Adrenal gland (tissue), 12 donors: ENCODE results near the gene PATJ. TPM values are rescaled to one million over a fixed set of nuclear protein-coding genes. Genes with fewer than 3 reads are reported as not detected.

Source experiments
- DNase-seq, 7 donors: peaks; one replicate each; pipeline ENCODE4 v3.0.0-alpha.2; 2019 to 2020
- H3K27ac ChIP-seq, 5 donors: fragments of 200-600 bp; sonication (generic) in 4 of 5; 1 replicate in 3 of 5; 2 replicates in 2 of 5; pipeline versions ENCODE4 v1.5.1 to v1.8.0; 2016 to 2020; ENCODE audit warnings: mild to moderate bottlenecking in 1 of 5
- H3K27me3 ChIP-seq: fragments of 200-600 bp; 2 replicates; pipeline ENCODE4 v1.8.0; 2021
- H3K36me3 ChIP-seq, 2 donors: fragments of 200-600 bp; replicated peaks in 1 of 2; 1 replicate in 1 of 2; 2 replicates in 1 of 2; pipeline versions ENCODE4 v1.5.1 to v1.8.0; 2018 to 2022
- H3K4me1 ChIP-seq, 2 donors: fragments of 200-600 bp; replicated peaks in 1 of 2; 1 replicate in 1 of 2; 2 replicates in 1 of 2; pipeline versions ENCODE4 v1.5.1 to v1.8.0; 2018 to 2021
- H3K4me3 ChIP-seq, 4 donors: fragments of 200-600 bp; sonication (generic) in 3 of 4; one replicate each; pipeline ENCODE4 v1.5.1; 2016 to 2018
- H3K9me3 ChIP-seq, 3 donors: fragments of 200-600 bp; sonication (generic) in 1 of 3; replicated peaks in 1 of 3; 1 replicate in 2 of 3; 2 replicates in 1 of 3; pipeline versions ENCODE4 v1.5.1 to v1.8.0; 2016 to 2021
- POLR2A ChIP-seq, 2 donors: fragments of 450-650 bp; IDR thresholded peaks; one replicate each; pipeline ENCODE4 v1.6.1; 2017; ENCODE audit warnings: antibody characterized with exemption in 2 of 2, mild to moderate bottlenecking in 2 of 2, moderate library complexity in 1 of 2
- WGBS, 4 donors: extraction: QIAGEN DNeasy Blood & Tissue Kit in 2 of 4; methylation state at CpG; one replicate each; pipeline versions ENCODE4 v1.1.5 to v1.1.7; 2013 to 2017; 5-methylcytosine and 5-hydroxymethylcytosine counted together
- intact Hi-C, 2 donors: fragments of 100-400 bp; cut with DNase I; formaldehyde crosslinking; loops; one replicate each; pipeline versions ENCODE4 v1.14.1 to v1.15.0; 2022 to 2023
- polyA plus RNA-seq, 3 donors: library from polyadenylated mRNA; stranded (reverse); fragments of 200-250 nt in 2 of 3; fragments of 350-450 nt in 1 of 3; fragmentation: Illumina TruSeq in 1 of 3; extraction: RNeasy Lipid Tissue Mini Kit (QIAGEN cat#74804) in 1 of 3; gene quantifications; one replicate each; pipeline ENCODE4 v1.2.3, GENCODE V29; 2013 to 2014
- total RNA-seq, 9 donors: library from RNA; depleted of rRNA in 4 of 9; stranded (reverse); fragments of >200 nt in 4 of 9; fragments of 120-200 nt in 1 of 9; fragmentation: NEBNext Ultra II Directional in 1 of 9; extraction: Animal tissue kit (Norgen Biotek cat#: 25700) in 1 of 9; gene quantifications; one replicate each; pipeline versions ENCODE4 v1.1.0 to v1.2.4, GENCODE V29; 2013 to 2023
- TF ChIP-seq, protein P1 (sequence below), 6 experiments: fragments of 450-650 bp in 4 of 6; fragments of 200-600 bp in 2 of 6; sonication (generic) in 1 of 6; IDR thresholded peaks; 1 replicate in 5 of 6; 2 replicates in 1 of 6; pipeline versions ENCODE4 v1.5.1 to v1.8.0; 2016 to 2021; ENCODE audit warnings: antibody characterized with exemption in 6 of 6, mild to moderate bottlenecking in 2 of 6, moderate library complexity in 1 of 6
- donor health status: healthy with polysubstance abuse.
- donor health status: Bipolar disorder and iron deficiency.
- donor health status: DM: yes; HTN: yes; CAD: no.
- donor health status: DM: no; HTN: no; CAD: no.
- donor health status: DM: no; HTN: no; CAD: no.
- donor health status: DM: yes; HTN: yes; CAD: no.

PATJ gene
- total and polyA plus RNA-seq, 12 donors = 6.8 to 36.6 (median 23.4) TPM

DNA sequence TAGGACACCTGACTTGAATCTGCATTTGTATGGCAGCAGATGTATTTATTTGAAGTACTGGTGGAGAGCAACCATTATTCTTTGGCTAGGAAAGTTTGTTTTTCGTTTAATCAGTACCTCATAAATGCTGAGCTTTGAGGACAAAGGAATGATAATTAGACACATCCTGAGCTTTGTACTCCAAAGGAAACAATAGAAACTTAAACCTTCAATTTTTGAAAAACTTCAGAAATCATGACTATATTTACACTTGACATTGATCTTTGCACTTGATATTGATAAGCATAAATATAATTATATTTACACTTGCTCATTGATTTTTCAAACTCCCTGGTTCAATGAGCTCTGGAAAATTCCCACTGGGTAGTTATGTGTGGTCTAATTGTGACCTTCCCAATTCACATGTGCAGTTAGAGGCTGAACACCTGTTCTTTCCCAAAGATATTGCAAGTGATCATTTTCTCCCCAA lies 10.7 kb downstream of the PATJ start:
- intact Hi-C loops = no loop called here
- 73 to 86% (median 81%) methylated on average over 1 of the region's 1 CpG for WGBS, 4 donors
- Histone ChIP-seq H3K27ac (no peak overlapping the region), H3K27me3 (no peaks in the 10 kb centered on the region), H3K36me3 (no peaks in the 10 kb centered on the region), H3K9me3 (no peaks in the 10 kb centered on the region), H3K4me3 (no peak overlapping the region), H3K4me1 (no peaks in the 10 kb centered on the region)
- no peak for DNase-seq
- TF ChIP-seq POLR2A (IDR thresholded peaks at IDR 0.05) = no peak
- TF ChIP-seq, protein P1, sequence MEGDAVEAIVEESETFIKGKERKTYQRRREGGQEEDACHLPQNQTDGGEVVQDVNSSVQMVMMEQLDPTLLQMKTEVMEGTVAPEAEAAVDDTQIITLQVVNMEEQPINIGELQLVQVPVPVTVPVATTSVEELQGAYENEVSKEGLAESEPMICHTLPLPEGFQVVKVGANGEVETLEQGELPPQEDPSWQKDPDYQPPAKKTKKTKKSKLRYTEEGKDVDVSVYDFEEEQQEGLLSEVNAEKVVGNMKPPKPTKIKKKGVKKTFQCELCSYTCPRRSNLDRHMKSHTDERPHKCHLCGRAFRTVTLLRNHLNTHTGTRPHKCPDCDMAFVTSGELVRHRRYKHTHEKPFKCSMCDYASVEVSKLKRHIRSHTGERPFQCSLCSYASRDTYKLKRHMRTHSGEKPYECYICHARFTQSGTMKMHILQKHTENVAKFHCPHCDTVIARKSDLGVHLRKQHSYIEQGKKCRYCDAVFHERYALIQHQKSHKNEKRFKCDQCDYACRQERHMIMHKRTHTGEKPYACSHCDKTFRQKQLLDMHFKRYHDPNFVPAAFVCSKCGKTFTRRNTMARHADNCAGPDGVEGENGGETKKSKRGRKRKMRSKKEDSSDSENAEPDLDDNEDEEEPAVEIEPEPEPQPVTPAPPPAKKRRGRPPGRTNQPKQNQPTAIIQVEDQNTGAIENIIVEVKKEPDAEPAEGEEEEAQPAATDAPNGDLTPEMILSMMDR (IDR thresholded peaks at IDR 0.05) = no peak

DNA sequence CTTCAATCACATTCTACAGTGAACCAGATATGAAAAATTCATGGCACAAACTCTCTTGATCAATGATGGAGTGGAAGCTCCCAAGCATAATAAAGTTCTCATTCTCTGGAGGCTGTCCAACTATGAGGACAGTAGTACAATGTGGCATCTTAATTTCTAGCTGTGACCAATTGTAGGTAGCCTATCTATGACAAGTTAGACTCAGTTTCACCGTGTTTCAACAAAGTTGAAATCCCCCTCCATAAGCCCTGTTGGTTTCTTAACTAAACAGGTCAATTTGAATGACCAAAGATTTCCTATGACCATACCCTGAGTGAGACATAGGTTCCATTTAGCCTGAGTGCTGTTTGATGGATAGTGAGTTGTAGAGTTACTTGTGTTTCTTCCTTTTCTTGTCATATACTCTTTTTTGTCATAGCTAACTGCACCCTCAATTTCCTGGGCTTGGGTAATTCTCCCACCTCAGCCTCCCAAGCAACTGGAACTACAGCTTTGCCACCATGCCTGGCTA lies 11.8 kb downstream of the PATJ start:
- H3K4me1 ChIP-seq = no peaks in the 10 kb centered on the region
- TF ChIP-seq, protein P1 (IDR thresholded peaks at IDR 0.05) = no peak
- no peak for TF ChIP-seq POLR2A (IDR thresholded peaks at IDR 0.05)
- no peak overlapping the region for H3K4me3 ChIP-seq
- no peaks in the 10 kb centered on the region for H3K36me3 ChIP-seq
- 87 to 94% (median 88%) methylated on average over 1 of the region's 1 CpG for WGBS, 4 donors
- no peak for DNase-seq
- no peaks in the 10 kb centered on the region for H3K27me3 ChIP-seq
- H3K9me3 ChIP-seq = no peaks in the 10 kb centered on the region
- intact Hi-C loops = no loop called here
- H3K27ac ChIP-seq = no peak overlapping the region

DNA sequence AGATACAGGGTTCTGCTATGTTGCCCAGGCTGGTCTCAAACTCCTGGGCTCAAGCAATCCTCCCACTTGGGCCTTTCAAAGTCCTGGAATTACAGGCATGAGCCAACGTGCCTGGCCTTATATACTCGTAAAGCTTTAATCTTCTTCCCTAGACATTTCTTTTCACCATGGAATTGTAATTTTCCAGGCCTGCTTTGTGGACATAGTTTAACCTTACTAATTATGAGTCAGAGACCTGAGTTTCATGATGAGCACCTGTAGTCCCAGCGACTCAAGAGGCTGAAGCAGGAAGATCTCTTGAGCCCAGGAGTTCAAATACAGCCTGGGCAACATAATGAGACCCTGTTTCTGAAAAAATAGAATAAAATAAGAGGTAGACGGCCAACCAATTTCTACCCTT lies 12.3 kb downstream of the PATJ start:
- Histone ChIP-seq H3K36me3 (no peaks in the 10 kb centered on the region), H3K27ac (no peak overlapping the region), H3K9me3 (no peaks in the 10 kb centered on the region), H3K27me3 (no peaks in the 10 kb centered on the region), H3K4me1 (no peaks in the 10 kb centered on the region), H3K4me3 (no peak overlapping the region)
- TF ChIP-seq, protein P1 (IDR thresholded peaks at IDR 0.05) = no peak
- no peak for TF ChIP-seq POLR2A (IDR thresholded peaks at IDR 0.05)
- intact Hi-C loops = no loop called here
- no peak for DNase-seq
- WGBS, 4 donors = 88 to 95% (median 93%) methylated on average over 4 of the region's 4 CpGs

DNA sequence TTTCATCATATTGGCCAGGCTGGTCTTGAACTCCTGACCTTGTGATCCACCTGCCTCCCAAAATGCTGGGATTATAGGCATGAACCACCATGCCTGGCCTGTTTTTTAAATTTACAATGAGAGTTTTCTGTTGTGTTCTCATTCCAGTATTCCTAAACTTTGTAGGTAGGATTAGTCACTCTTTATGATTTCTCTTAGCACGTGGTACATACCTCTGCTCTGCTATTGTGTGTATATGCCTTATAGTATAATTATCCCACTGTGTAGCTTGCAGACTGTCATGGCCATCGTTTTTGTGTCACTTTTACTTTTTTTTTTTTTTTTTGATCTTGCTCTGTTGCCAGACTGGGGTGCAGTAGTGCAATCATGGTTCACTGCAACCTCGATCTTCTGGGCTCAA lies 14.5 kb downstream of the PATJ start:
- Histone ChIP-seq H3K4me3 (no peak overlapping the region), H3K4me1 (no peaks in the 10 kb centered on the region), H3K27ac (no peak overlapping the region), H3K27me3 (no peaks in the 10 kb centered on the region), H3K36me3 (no peaks in the 10 kb centered on the region), H3K9me3 (no peaks in the 10 kb centered on the region)
- no peak for TF ChIP-seq POLR2A (IDR thresholded peaks at IDR 0.05)
- TF ChIP-seq, protein P1 (IDR thresholded peaks at IDR 0.05) = no peak
- DNase-seq = no peak
- WGBS, 4 donors = 76 to 80% (median 78%) methylated on average over 3 of the region's 3 CpGs
- intact Hi-C loops = no loop called here
